Activated B cell treated with CpG ODN at 0.5 μM for 24 hours (primary cell): Measurements from ENCODE around the gene TRIM26. TPM values are rescaled to one million over a fixed set of nuclear protein-coding genes. Genes with fewer than 3 reads are reported as not detected.

Experiments used
- ATAC-seq: fragments of 200-7000 bp; cut with Tn5 transposase; one replicate; pipeline ENCODE4 v1.10.0; 2021; ENCODE audit warnings: low read depth, mild to moderate bottlenecking, moderate library complexity
- CTCF ChIA-PET: fragments of 350-600 bp; sonication (Branson Sonifier 250); formaldehyde crosslinking; loops from one replicate; lab custom pipeline; 2021; ENCODE audit warnings: antibody characterized with exemption; lab: Charles Lee
- POLR2A ChIA-PET: fragments of 350-600 bp; sonication (Branson Sonifier 250); formaldehyde crosslinking; loops from one replicate; lab custom pipeline; 2021; ENCODE audit warnings: antibody characterized with exemption; lab: Charles Lee
- DNase-seq: peaks from one replicate; pipeline ENCODE4 v3.0.0; 2022
- H3K27ac Mint-ChIP-seq: one replicate; pipeline ENCODE4 v1.8.0; 2020; ENCODE audit warnings: mixed read lengths
- H3K27me3 Mint-ChIP-seq: one replicate; pipeline ENCODE4 v1.8.0; 2021; ENCODE audit warnings: mixed read lengths
- H3K36me3 Mint-ChIP-seq: one replicate; pipeline ENCODE4 v1.8.0; 2021; ENCODE audit warnings: low read depth, mixed read lengths
- H3K4me1 Mint-ChIP-seq: one replicate; pipeline ENCODE4 v1.8.0; 2021; ENCODE audit warnings: mixed read lengths
- H3K4me3 Mint-ChIP-seq: one replicate; pipeline ENCODE4 v1.8.0; 2020; ENCODE audit warnings: mild to moderate bottlenecking, mixed read lengths
- H3K9me3 Mint-ChIP-seq: one replicate; pipeline ENCODE4 v1.8.0; 2020; ENCODE audit warnings: mixed read lengths
- intact Hi-C: fragments of 100-400 bp; cut with micrococcal nuclease; formaldehyde crosslinking; loops from one replicate; pipeline ENCODE4 v1.15.1; 2024
- total RNA-seq: library from RNA; stranded (reverse); gene quantifications from 2 replicates; pipeline ENCODE4 v1.2.3, GENCODE V29; 2022
- TF ChIP-seq, protein P1 (sequence below): fragments of 200-600 bp; IDR thresholded peaks from one replicate; pipeline ENCODE4 v1.8.0; 2022; ENCODE audit warnings: antibody characterized with exemption, mild to moderate bottlenecking

Gene TRIM26
- total RNA-seq, 1 donor from 2014 or later = 75.7 TPM

GRCh38 chr6:30135147-30135546 lies 78.1 kb downstream of the TRIM26 start:
- peaks cover 47% of the 10 kb centered on the region for H3K27me3 Mint-ChIP-seq
- no peak for ATAC-seq
- H3K27ac Mint-ChIP-seq = no peak overlapping the region
- H3K4me3 Mint-ChIP-seq = no peak overlapping the region
- H3K4me1 Mint-ChIP-seq = peaks cover 6% of the 10 kb centered on the region
- POLR2A ChIA-PET = no interaction called here
- no peak for DNase-seq
- H3K36me3 Mint-ChIP-seq = no peaks in the 10 kb centered on the region
- H3K9me3 Mint-ChIP-seq = no peaks in the 10 kb centered on the region
- CTCF ChIA-PET = interaction anchor here (1.1 kb wide), 1 partner anchor 218 kb away, joined by 3 read pairs; no protein-coding TSS in a partner anchor
- TF ChIP-seq, protein P1, sequence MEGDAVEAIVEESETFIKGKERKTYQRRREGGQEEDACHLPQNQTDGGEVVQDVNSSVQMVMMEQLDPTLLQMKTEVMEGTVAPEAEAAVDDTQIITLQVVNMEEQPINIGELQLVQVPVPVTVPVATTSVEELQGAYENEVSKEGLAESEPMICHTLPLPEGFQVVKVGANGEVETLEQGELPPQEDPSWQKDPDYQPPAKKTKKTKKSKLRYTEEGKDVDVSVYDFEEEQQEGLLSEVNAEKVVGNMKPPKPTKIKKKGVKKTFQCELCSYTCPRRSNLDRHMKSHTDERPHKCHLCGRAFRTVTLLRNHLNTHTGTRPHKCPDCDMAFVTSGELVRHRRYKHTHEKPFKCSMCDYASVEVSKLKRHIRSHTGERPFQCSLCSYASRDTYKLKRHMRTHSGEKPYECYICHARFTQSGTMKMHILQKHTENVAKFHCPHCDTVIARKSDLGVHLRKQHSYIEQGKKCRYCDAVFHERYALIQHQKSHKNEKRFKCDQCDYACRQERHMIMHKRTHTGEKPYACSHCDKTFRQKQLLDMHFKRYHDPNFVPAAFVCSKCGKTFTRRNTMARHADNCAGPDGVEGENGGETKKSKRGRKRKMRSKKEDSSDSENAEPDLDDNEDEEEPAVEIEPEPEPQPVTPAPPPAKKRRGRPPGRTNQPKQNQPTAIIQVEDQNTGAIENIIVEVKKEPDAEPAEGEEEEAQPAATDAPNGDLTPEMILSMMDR = no peak
- intact Hi-C loops = no loop called here

Other genes with a start within 250 kb of the TRIM26 start
- 44.1 and 50.5 TPM in 2 replicates for gene POLR1H, start 152.1 kb downstream of the TRIM26 start, total RNA-seq
- gene PPP1R11, start 146.2 kb downstream of the TRIM26 start, total RNA-seq = 43.0 and 43.1 TPM in 2 replicates
- gene RNF39, start 137.6 kb downstream of the TRIM26 start, total RNA-seq = not detected in 2 replicates
- not detected in 2 replicates for gene TRIM31, start 100.3 kb downstream of the TRIM26 start, total RNA-seq
- not detected in 2 replicates for gene TRIM40, start 77.3 kb downstream of the TRIM26 start, total RNA-seq
- gene TRIM10, start 52.2 kb downstream of the TRIM26 start, total RNA-seq = not detected in 2 replicates
- gene TRIM15, start 49.9 kb downstream of the TRIM26 start, total RNA-seq = not detected in 2 replicates
- gene TRIM39, start 113.5 kb upstream of the TRIM26 start, total RNA-seq = 21.6 and 22.0 TPM in 2 replicates
- 38.1 and 46.8 TPM in 2 replicates for gene RPP21, start 131.8 kb upstream of the TRIM26 start, total RNA-seq